Gastrocnemius medialis (tissue), 4 donors: ENCODE results near the gene RARG.

Experiments
- CTCF ChIP-seq, 5 experiments: fragments of 450-650 bp in 3 of 5; fragments of 200-600 bp in 2 of 5; sonication (generic) in 2 of 5; IDR thresholded peaks in 4 of 5; conservative IDR thresholded peaks in 1 of 5; 1 replicate in 4 of 5; 2 replicates in 1 of 5; pipeline ENCODE4 v1.5.1; 2016 to 2019; ENCODE audit warnings: antibody characterized with exemption in 5 of 5, mild to moderate bottlenecking in 3 of 5, moderate library complexity in 3 of 5
- POLR2A ChIP-seq, 2 donors: fragments of 450-650 bp; IDR thresholded peaks; one replicate each; pipeline ENCODE4 v1.6.1; 2017; ENCODE audit warnings: antibody characterized with exemption in 2 of 2, mild to moderate bottlenecking in 2 of 2, moderate library complexity in 2 of 2

- TF ChIP-seq POLR2A (IDR thresholded peaks at IDR 0.05) (no peak), CTCF (IDR thresholded peaks at IDR 0.05 in 4 of 5, conservative IDR thresholded peaks at IDR 0.05 in 1 of 5) (no peak)
These were observed 45.3 kb downstream of the RARG start for GRCh38 chr12:53186745-53187144.
